ENCODE data around the gene ZFR. TPM values are rescaled to one million over a fixed set of nuclear protein-coding genes. Genes with fewer than 3 reads are reported as not detected.

ZFR gene
- polyA plus RNA-seq, 2 donors = 21.8 to 21.9 TPM

DNA sequence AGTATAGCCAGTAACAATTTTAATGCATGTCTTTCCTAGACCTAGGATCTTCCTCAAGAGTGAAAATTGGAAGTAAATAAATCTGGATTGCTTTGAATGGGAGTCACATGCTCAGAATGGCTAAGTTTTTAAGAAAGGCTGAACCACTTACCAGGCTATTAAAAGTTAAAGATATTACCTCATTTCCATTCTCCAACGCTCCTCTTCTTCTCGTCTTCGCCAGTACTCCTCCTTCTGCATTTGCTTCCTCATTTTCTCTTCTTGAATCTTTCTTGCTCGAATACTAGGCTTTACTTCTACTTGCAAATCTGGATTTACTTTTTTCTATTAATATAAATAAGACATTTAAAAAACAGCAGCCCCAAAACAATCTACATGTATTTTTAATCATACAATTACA lies 49.6 kb downstream of the ZFR start:
- no peaks in the 10 kb centered on the region for H3K4me1 ChIP-seq (ENCODE audit: control insufficient read depth in 2 of 2, insufficient read depth in 2 of 2, low read length in 1 of 2)
- no peak overlapping the region for H3K4me3 ChIP-seq (ENCODE audit: low read depth in 1 of 2, low read length in 2 of 2)
- H3K27me3 ChIP-seq (ENCODE audit: control insufficient read depth in 1 of 2, insufficient read depth in 2 of 2, low read length in 2 of 2) = no peaks in the 10 kb centered on the region
- H3K9me3 ChIP-seq (ENCODE audit: control insufficient read depth in 2 of 2, insufficient read depth in 1 of 2, low read depth in 1 of 2, low read length in 1 of 2) = no peaks in the 10 kb centered on the region
- peaks cover 6 to 16% of the 10 kb centered on the region in 2 donors for H3K36me3 ChIP-seq (ENCODE audit: control insufficient read depth in 2 of 2, insufficient read depth in 2 of 2, low read length in 1 of 2)
- WGBS, 2 donors = 93% methylated on average over 4 of the region's 4 CpGs
- H3K27ac ChIP-seq (ENCODE audit: low read depth in 2 of 2, low read length in 1 of 2) = no peak overlapping the region

DNA sequence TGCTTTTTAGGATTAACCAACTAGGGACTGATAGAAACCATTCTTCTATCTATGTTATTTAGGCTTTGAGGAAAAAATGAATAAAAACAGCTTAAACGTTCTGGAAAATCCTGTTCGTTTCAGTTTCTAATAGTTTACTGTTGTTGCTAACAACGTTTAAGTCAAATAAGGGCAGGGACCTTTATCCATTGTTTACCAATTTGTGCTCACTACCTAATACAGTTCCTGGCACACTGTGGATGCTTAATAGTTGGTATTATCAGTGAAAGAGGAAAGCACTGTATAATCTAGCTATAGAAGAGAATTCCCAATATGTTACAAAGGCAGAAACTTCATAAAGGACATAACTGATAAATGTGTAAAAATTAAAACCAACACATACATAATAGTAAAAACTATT lies 52.5 kb downstream of the ZFR start:
- Histone ChIP-seq H3K9me3 (ENCODE audit: control insufficient read depth in 2 of 2, insufficient read depth in 1 of 2, low read depth in 1 of 2, low read length in 1 of 2) (no peaks in the 10 kb centered on the region), H3K4me3 (ENCODE audit: low read depth in 1 of 2, low read length in 2 of 2) (no peak overlapping the region), H3K36me3 (ENCODE audit: control insufficient read depth in 2 of 2, insufficient read depth in 2 of 2, low read length in 1 of 2) (peaks cover 6 to 15% of the 10 kb centered on the region in 2 donors), H3K27me3 (ENCODE audit: control insufficient read depth in 1 of 2, insufficient read depth in 2 of 2, low read length in 2 of 2) (no peaks in the 10 kb centered on the region), H3K4me1 (ENCODE audit: control insufficient read depth in 2 of 2, insufficient read depth in 2 of 2, low read length in 1 of 2) (no peaks in the 10 kb centered on the region), H3K27ac (ENCODE audit: low read depth in 2 of 2, low read length in 1 of 2) (no peak overlapping the region)
- whole genome bisulfite sequencing, 2 donors = 47 to 50% methylated on average over 3 of the region's 3 CpGs

DNA sequence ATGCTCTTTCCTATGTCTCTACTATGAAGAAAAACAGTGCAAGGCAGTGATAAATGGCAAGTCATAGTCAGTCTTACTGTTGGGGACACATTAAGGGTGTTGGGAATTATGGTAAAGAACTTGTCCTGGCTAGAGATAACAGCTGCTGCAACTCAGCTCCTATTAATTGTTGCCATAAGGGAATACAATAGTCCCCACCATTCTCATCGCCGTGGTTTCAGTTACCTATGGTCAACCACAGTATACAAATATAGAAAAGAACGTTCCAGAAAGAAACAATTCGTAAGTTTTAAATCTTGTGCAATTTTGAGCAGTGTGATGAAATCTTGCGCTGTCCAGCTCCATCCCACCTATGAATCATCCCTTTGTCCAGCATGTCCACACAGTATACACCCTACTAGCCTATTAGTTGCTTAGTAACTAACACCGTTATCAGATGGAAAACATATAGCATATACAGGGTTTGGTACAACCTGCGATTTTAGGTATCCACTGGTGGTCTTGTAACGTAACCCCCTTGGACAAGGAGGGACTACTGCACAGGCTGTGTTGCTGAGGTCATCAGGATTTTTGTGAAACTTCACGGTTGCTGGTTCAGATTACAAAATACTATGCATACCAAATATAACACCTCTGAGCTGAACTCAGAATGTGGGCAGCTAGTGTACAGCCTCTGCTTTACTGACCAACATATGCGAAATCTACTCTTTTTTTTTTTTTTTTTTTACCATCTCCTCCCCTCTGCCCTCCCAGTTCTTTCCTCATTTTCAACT lies 53.5 kb downstream of the ZFR start:
- Histone ChIP-seq H3K27me3 (ENCODE audit: control insufficient read depth in 1 of 2, insufficient read depth in 2 of 2, low read length in 2 of 2) (no peaks in the 10 kb centered on the region), H3K27ac (ENCODE audit: low read depth in 2 of 2, low read length in 1 of 2) (no peak overlapping the region), H3K9me3 (ENCODE audit: control insufficient read depth in 2 of 2, insufficient read depth in 1 of 2, low read depth in 1 of 2, low read length in 1 of 2) (no peaks in the 10 kb centered on the region), H3K4me3 (ENCODE audit: low read depth in 1 of 2, low read length in 2 of 2) (no peak overlapping the region), H3K36me3 (ENCODE audit: control insufficient read depth in 2 of 2, insufficient read depth in 2 of 2, low read length in 1 of 2) (peaks cover 6 to 15% of the 10 kb centered on the region in 2 donors), H3K4me1 (ENCODE audit: control insufficient read depth in 2 of 2, insufficient read depth in 2 of 2, low read length in 1 of 2) (no peaks in the 10 kb centered on the region)
- 84 to 87% methylated on average over 10 of the region's 10 CpGs for WGBS, 2 donors

GRCh38 chr5:32388432-32389129 lies 56.0 kb downstream of the ZFR start:
- WGBS, 2 donors = 55 to 56% methylated on average over 6 of the region's 6 CpGs
- peaks cover 6 to 10% of the 10 kb centered on the region in 2 donors for H3K36me3 ChIP-seq (ENCODE audit: control insufficient read depth in 2 of 2, insufficient read depth in 2 of 2, low read length in 1 of 2)
- H3K27me3 ChIP-seq (ENCODE audit: control insufficient read depth in 1 of 2, insufficient read depth in 2 of 2, low read length in 2 of 2) = no peaks in the 10 kb centered on the region
- H3K4me1 ChIP-seq (ENCODE audit: control insufficient read depth in 2 of 2, insufficient read depth in 2 of 2, low read length in 1 of 2) = no peaks in the 10 kb centered on the region
- H3K9me3 ChIP-seq (ENCODE audit: control insufficient read depth in 2 of 2, insufficient read depth in 1 of 2, low read depth in 1 of 2, low read length in 1 of 2) = no peaks in the 10 kb centered on the region
- H3K27ac ChIP-seq (ENCODE audit: low read depth in 2 of 2, low read length in 1 of 2) = no peak overlapping the region
- no peak overlapping the region for H3K4me3 ChIP-seq (ENCODE audit: low read depth in 1 of 2, low read length in 2 of 2)

DNA sequence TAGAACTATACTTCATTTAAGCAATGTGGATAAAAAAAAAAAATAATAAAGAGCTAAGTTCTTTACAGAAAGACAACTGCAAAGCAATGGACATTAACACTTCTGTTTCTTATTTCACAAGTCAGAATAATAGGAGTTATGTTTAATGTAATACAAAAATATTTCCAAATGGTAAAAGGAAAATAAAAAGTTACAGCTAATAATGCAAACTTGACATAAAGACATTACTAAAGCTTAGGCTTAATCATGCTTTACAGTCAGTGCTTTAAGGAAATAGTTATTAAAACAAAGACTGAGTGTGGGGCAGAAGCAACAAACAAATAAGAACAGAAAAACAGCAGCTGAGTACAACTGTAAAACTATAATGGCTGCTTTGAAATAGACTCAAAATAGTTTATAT lies 56.7 kb downstream of the ZFR start:
- Histone ChIP-seq H3K4me3 (ENCODE audit: low read depth in 1 of 2, low read length in 2 of 2) (no peak overlapping the region), H3K9me3 (ENCODE audit: control insufficient read depth in 2 of 2, insufficient read depth in 1 of 2, low read depth in 1 of 2, low read length in 1 of 2) (no peaks in the 10 kb centered on the region), H3K27ac (ENCODE audit: low read depth in 2 of 2, low read length in 1 of 2) (no peak overlapping the region), H3K27me3 (ENCODE audit: control insufficient read depth in 1 of 2, insufficient read depth in 2 of 2, low read length in 2 of 2) (no peaks in the 10 kb centered on the region), H3K4me1 (ENCODE audit: control insufficient read depth in 2 of 2, insufficient read depth in 2 of 2, low read length in 1 of 2) (no peaks in the 10 kb centered on the region), H3K36me3 (ENCODE audit: control insufficient read depth in 2 of 2, insufficient read depth in 2 of 2, low read length in 1 of 2) (peaks cover 6 to 12% of the 10 kb centered on the region in 2 donors)

- no peaks in the 10 kb centered on the region for H3K27me3 ChIP-seq (ENCODE audit: control insufficient read depth in 1 of 2, insufficient read depth in 2 of 2, low read length in 2 of 2)
- no peak overlapping the region for H3K4me3 ChIP-seq (ENCODE audit: low read depth in 1 of 2, low read length in 2 of 2)
- no peaks in the 10 kb centered on the region for H3K4me1 ChIP-seq (ENCODE audit: control insufficient read depth in 2 of 2, insufficient read depth in 2 of 2, low read length in 1 of 2)
- H3K36me3 ChIP-seq (ENCODE audit: control insufficient read depth in 2 of 2, insufficient read depth in 2 of 2, low read length in 1 of 2) = peaks cover 6 to 12% of the 10 kb centered on the region in 2 donors
- H3K27ac ChIP-seq (ENCODE audit: low read depth in 2 of 2, low read length in 1 of 2) = no peak overlapping the region
- H3K9me3 ChIP-seq (ENCODE audit: control insufficient read depth in 2 of 2, insufficient read depth in 1 of 2, low read depth in 1 of 2, low read length in 1 of 2) = no peaks in the 10 kb centered on the region
- 68 to 69% methylated on average over 3 of the region's 3 CpGs for WGBS, 2 donors
These were observed 57.3 kb downstream of the ZFR start for GRCh38 chr5:32387211-32387610.

- peaks cover 0 to 4% of the 10 kb centered on the region in 2 donors for H3K36me3 ChIP-seq (ENCODE audit: control insufficient read depth in 2 of 2, insufficient read depth in 2 of 2, low read length in 1 of 2)
These were observed 59.9 kb downstream of the ZFR start for GRCh38 chr5:32384621-32385020.

DNA sequence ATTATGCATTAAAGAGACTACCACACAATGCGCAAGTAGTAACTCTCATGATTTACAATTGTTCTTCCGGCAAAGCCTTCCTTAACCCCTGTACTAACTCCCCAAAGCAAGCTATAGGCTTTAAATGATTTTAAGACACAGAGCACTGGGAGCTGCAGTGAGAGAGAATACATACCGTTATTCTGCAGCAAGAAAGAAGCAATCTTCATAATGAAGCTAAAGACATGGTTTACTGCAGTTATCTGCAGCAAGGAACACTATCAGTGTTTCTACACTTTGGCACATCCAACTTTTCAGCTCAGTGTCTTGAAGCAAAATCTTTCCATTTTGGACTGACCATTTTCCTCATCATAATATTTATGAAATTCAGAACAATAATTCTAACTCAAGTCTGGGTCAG lies 61.0 kb downstream of the ZFR start:
- WGBS, 2 donors = 86% methylated on average over 3 of the region's 3 CpGs
- Histone ChIP-seq H3K27me3 (ENCODE audit: control insufficient read depth in 1 of 2, insufficient read depth in 2 of 2, low read length in 2 of 2) (no peaks in the 10 kb centered on the region), H3K36me3 (ENCODE audit: control insufficient read depth in 2 of 2, insufficient read depth in 2 of 2, low read length in 1 of 2) (peaks cover 0 to 4% of the 10 kb centered on the region in 2 donors), H3K9me3 (ENCODE audit: control insufficient read depth in 2 of 2, insufficient read depth in 1 of 2, low read depth in 1 of 2, low read length in 1 of 2) (no peaks in the 10 kb centered on the region), H3K4me1 (ENCODE audit: control insufficient read depth in 2 of 2, insufficient read depth in 2 of 2, low read length in 1 of 2) (no peaks in the 10 kb centered on the region), H3K27ac (ENCODE audit: low read depth in 2 of 2, low read length in 1 of 2) (no peak overlapping the region), H3K4me3 (ENCODE audit: low read depth in 1 of 2, low read length in 2 of 2) (no peak overlapping the region)

More at GRCh38 chr5:32384621-32385020, 59.9 kb downstream of the ZFR start:
- H3K9me3 ChIP-seq (ENCODE audit: control insufficient read depth in 2 of 2, insufficient read depth in 1 of 2, low read depth in 1 of 2, low read length in 1 of 2) = no peaks in the 10 kb centered on the region
- H3K27me3 ChIP-seq (ENCODE audit: control insufficient read depth in 1 of 2, insufficient read depth in 2 of 2, low read length in 2 of 2) = no peaks in the 10 kb centered on the region
- H3K27ac ChIP-seq (ENCODE audit: low read depth in 2 of 2, low read length in 1 of 2) = no peak overlapping the region
- no peak overlapping the region for H3K4me3 ChIP-seq (ENCODE audit: low read depth in 1 of 2, low read length in 2 of 2)
- no peaks in the 10 kb centered on the region for H3K4me1 ChIP-seq (ENCODE audit: control insufficient read depth in 2 of 2, insufficient read depth in 2 of 2, low read length in 1 of 2)

- 75 to 82% methylated on average over 2 of the region's 2 CpGs for WGBS, 2 donors
These were observed 61.5 kb downstream of the ZFR start for GRCh38 chr5:32383065-32383464.

GRCh38 chr5:32379421-32379820 lies 65.1 kb downstream of the ZFR start:
- H3K27ac ChIP-seq (ENCODE audit: low read depth in 2 of 2, low read length in 1 of 2) = no peak overlapping the region
- no peaks in the 10 kb centered on the region for H3K4me1 ChIP-seq (ENCODE audit: control insufficient read depth in 2 of 2, insufficient read depth in 2 of 2, low read length in 1 of 2)
- no peaks in the 10 kb centered on the region for H3K9me3 ChIP-seq (ENCODE audit: control insufficient read depth in 2 of 2, insufficient read depth in 1 of 2, low read depth in 1 of 2, low read length in 1 of 2)
- no peaks in the 10 kb centered on the region for H3K27me3 ChIP-seq (ENCODE audit: control insufficient read depth in 1 of 2, insufficient read depth in 2 of 2, low read length in 2 of 2)
- no peak overlapping the region for H3K4me3 ChIP-seq (ENCODE audit: low read depth in 1 of 2, low read length in 2 of 2)
- peaks cover 0 to 4% of the 10 kb centered on the region in 2 donors for H3K36me3 ChIP-seq (ENCODE audit: control insufficient read depth in 2 of 2, insufficient read depth in 2 of 2, low read length in 1 of 2)

More at GRCh38 chr5:32383065-32383464, 61.5 kb downstream of the ZFR start:
- Histone ChIP-seq H3K27ac (ENCODE audit: low read depth in 2 of 2, low read length in 1 of 2) (no peak overlapping the region), H3K4me3 (ENCODE audit: low read depth in 1 of 2, low read length in 2 of 2) (no peak overlapping the region), H3K36me3 (ENCODE audit: control insufficient read depth in 2 of 2, insufficient read depth in 2 of 2, low read length in 1 of 2) (peaks cover 0 to 4% of the 10 kb centered on the region in 2 donors), H3K9me3 (ENCODE audit: control insufficient read depth in 2 of 2, insufficient read depth in 1 of 2, low read depth in 1 of 2, low read length in 1 of 2) (no peaks in the 10 kb centered on the region), H3K4me1 (ENCODE audit: control insufficient read depth in 2 of 2, insufficient read depth in 2 of 2, low read length in 1 of 2) (no peaks in the 10 kb centered on the region), H3K27me3 (ENCODE audit: control insufficient read depth in 1 of 2, insufficient read depth in 2 of 2, low read length in 2 of 2) (no peaks in the 10 kb centered on the region)

All from esophagus (tissue), 2 donors.